ENCODE measurements around the gene ADAMTSL1.

ADAMTSL1 gene

DNA sequence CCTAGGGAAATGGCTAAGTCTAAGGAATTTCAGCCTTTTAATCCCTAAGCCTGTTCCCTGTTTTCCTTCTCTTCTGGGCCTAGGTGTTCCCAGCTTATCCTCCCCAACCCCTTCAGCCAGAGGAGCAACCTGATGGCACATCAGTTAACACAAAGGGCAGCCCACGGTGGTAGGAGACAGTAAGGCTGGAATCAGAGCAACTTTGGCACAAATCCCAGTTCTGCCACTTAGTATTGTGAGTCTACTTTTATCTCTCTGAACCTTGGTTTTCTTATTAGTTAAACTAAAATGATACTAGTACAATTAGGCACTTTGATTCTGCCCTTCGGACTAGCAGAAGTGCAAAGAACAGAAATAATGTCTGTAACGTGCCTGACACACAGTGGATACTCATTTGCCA, 312.2 kb downstream of the ADAMTSL1 start:
- Histone ChIP-seq H3K4me3 (ENCODE audit: low read depth, low read length) (no peak overlapping the region), H3K36me3 (no peaks in the 10 kb centered on the region), H3K27me3 (ENCODE audit: insufficient read depth, low read depth, severe bottlenecking) (no peaks in the 10 kb centered on the region), H3K9me3 (ENCODE audit: severe bottlenecking) (no peaks in the 10 kb centered on the region), H3K27ac (no peak overlapping the region)
- no peak for DNase-seq
- TF ChIP-seq, protein P1, sequence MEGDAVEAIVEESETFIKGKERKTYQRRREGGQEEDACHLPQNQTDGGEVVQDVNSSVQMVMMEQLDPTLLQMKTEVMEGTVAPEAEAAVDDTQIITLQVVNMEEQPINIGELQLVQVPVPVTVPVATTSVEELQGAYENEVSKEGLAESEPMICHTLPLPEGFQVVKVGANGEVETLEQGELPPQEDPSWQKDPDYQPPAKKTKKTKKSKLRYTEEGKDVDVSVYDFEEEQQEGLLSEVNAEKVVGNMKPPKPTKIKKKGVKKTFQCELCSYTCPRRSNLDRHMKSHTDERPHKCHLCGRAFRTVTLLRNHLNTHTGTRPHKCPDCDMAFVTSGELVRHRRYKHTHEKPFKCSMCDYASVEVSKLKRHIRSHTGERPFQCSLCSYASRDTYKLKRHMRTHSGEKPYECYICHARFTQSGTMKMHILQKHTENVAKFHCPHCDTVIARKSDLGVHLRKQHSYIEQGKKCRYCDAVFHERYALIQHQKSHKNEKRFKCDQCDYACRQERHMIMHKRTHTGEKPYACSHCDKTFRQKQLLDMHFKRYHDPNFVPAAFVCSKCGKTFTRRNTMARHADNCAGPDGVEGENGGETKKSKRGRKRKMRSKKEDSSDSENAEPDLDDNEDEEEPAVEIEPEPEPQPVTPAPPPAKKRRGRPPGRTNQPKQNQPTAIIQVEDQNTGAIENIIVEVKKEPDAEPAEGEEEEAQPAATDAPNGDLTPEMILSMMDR (IDR thresholded peaks at IDR 0.05; ENCODE audit: low read depth, low read length): no peak

DNA sequence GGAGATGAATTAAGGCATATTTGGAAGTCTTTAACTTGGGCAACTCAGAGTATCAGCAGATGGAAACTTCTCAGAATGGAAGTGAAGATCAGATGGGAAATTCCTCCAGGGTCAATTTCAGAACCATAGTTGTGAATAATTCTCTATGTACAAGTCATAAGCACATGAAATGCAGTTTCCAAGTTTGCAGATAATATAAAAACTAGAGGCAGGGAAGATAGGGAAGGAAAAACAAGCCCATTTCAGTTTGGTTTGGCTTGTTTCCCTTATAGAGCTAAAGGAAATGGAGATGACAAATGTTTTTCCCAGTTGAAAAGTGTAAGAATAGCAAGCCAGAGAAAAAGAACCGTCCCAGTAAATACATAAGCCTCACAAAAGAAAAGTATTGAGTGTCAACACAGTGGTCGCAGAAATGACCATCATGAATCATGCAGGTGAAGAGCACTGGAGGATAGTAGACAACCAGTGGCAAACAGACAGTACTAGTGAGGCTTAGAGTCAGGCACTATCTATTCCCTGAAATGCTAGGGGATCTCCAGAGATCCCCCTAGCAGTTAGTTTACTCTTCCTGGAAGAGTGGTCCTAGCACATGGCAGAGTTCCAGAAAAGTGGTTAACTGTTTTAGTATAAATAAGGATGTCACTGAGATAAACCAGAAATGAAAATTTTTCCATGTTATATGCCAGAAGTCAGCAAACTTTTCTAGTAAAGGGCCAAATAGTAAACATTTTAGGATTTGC, 313.1 kb downstream of the ADAMTSL1 start:
- no peaks in the 10 kb centered on the region for H3K27me3 ChIP-seq (ENCODE audit: insufficient read depth, low read depth, severe bottlenecking)
- no peak overlapping the region for H3K4me3 ChIP-seq (ENCODE audit: low read depth, low read length)
- H3K27ac ChIP-seq: no peak overlapping the region
- DNase-seq: no peak
- no peaks in the 10 kb centered on the region for H3K36me3 ChIP-seq
- H3K9me3 ChIP-seq (ENCODE audit: severe bottlenecking): no peaks in the 10 kb centered on the region
- TF ChIP-seq, protein P1 (IDR thresholded peaks at IDR 0.05; ENCODE audit: low read depth, low read length): no peak

DNA sequence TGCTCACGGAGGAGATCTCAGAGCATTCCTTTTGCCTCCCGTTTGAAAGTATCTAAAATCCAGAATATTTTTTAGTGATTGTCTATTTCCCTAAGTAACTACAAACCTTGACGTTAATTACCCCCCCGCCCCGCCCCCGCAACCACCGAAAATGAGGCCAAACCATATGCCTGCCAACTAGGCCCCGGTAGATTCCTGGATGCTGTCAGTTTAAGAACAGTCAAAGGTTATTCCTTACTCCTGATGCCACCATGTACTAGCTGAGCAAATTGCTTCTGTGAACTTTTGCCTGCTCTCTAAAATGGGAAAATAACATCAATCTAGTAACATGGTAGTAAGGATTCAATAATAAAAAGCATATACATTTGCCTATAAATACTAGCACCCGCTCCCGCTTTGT, 314.3 kb downstream of the ADAMTSL1 start:
- no peaks in the 10 kb centered on the region for H3K36me3 ChIP-seq
- H3K27me3 ChIP-seq (ENCODE audit: insufficient read depth, low read depth, severe bottlenecking): no peaks in the 10 kb centered on the region
- TF ChIP-seq, protein P1 (IDR thresholded peaks at IDR 0.05; ENCODE audit: low read depth, low read length): no peak
- no peak for DNase-seq
- H3K9me3 ChIP-seq (ENCODE audit: severe bottlenecking): no peaks in the 10 kb centered on the region
- no peak overlapping the region for H3K27ac ChIP-seq
- H3K4me3 ChIP-seq (ENCODE audit: low read depth, low read length): no peak overlapping the region

DNA sequence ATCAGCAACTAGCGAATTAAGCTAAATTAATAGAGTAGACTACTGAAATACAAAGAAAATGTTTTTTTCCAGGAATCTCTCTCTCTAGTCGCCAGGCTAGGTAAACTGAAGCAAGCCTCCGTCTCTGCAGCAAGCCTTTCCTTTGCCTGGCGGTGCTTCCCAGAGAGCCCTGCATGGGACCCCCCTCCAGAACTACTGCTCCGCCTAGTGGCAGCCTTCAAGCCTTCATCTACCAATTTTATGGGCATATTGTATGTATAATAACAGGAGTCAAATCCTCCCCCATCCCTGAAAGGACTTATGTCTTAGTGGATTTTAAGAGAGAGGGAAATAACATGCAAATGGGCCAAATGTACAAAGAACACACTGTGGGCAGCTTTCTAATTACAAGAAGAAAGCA, 317.1 kb downstream of the ADAMTSL1 start:
- DNase-seq: peak; percentile 77
- TF ChIP-seq, protein P1 (IDR thresholded peaks at IDR 0.05; ENCODE audit: low read depth, low read length): peak; percentile 65
- H3K9me3 ChIP-seq (ENCODE audit: severe bottlenecking): no peaks in the 10 kb centered on the region

DNA sequence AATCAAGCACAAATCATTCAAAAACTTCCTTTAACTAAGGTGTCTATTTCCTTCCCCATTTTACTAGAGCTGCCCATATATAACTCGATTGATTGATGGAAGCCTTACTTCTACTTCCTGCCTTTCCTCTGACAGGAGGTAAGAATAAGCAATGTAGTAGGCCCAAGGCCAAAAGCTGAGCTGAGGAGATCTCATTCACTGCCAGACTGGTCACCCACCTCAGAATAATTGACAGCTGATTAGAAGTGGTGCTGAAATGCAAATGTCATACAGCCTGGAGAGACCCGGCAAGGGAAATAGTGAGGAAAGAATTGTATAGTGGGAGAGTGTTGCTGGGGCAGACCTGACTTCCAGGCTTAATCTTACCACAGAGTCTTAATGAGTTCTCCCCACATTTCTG, 319.2 kb downstream of the ADAMTSL1 start:
- Histone ChIP-seq H3K36me3 (no peaks in the 10 kb centered on the region), H3K9me3 (ENCODE audit: severe bottlenecking) (no peaks in the 10 kb centered on the region), H3K27me3 (ENCODE audit: insufficient read depth, low read depth, severe bottlenecking) (no peaks in the 10 kb centered on the region), H3K27ac (no peak overlapping the region), H3K4me3 (ENCODE audit: low read depth, low read length) (no peak overlapping the region)
- TF ChIP-seq, protein P1 (IDR thresholded peaks at IDR 0.05; ENCODE audit: low read depth, low read length): no peak
- DNase-seq: no peak

More for the DNA sequence above, 317.1 kb downstream of the ADAMTSL1 start:
- no peak overlapping the region for H3K27ac ChIP-seq
- no peak overlapping the region for H3K4me3 ChIP-seq (ENCODE audit: low read depth, low read length)
- no peaks in the 10 kb centered on the region for H3K27me3 ChIP-seq (ENCODE audit: insufficient read depth, low read depth, severe bottlenecking)
- H3K36me3 ChIP-seq: no peaks in the 10 kb centered on the region
